ENCODE data around the gene SLC16A6.

- TF ChIP-seq TCF7L2 (IDR thresholded peaks at IDR 0.05; ENCODE audit: borderline replicate concordance, extremely low read depth, insufficient read depth, insufficient read length) (no peak), ZBTB33 (IDR thresholded peaks at IDR 0.05; ENCODE audit: extremely low read depth, insufficient replicate concordance, low read length) (no peak), ATF3 (IDR thresholded peaks at IDR 0.05) (no peak), RAD21 (IDR thresholded peaks at IDR 0.05; ENCODE audit: low read depth) (no peak), JUND (IDR thresholded peaks at IDR 0.05) (no peak), POLR2A (IDR thresholded peaks at IDR 0.05; ENCODE audit: borderline replicate concordance, extremely low read depth, insufficient read depth, insufficient read length) (no peak), ZFX (IDR thresholded peaks at IDR 0.05) (no peak), EZH2 (IDR thresholded peaks at IDR 0.05) (no peak)
- TF ChIP-seq, protein P1, sequence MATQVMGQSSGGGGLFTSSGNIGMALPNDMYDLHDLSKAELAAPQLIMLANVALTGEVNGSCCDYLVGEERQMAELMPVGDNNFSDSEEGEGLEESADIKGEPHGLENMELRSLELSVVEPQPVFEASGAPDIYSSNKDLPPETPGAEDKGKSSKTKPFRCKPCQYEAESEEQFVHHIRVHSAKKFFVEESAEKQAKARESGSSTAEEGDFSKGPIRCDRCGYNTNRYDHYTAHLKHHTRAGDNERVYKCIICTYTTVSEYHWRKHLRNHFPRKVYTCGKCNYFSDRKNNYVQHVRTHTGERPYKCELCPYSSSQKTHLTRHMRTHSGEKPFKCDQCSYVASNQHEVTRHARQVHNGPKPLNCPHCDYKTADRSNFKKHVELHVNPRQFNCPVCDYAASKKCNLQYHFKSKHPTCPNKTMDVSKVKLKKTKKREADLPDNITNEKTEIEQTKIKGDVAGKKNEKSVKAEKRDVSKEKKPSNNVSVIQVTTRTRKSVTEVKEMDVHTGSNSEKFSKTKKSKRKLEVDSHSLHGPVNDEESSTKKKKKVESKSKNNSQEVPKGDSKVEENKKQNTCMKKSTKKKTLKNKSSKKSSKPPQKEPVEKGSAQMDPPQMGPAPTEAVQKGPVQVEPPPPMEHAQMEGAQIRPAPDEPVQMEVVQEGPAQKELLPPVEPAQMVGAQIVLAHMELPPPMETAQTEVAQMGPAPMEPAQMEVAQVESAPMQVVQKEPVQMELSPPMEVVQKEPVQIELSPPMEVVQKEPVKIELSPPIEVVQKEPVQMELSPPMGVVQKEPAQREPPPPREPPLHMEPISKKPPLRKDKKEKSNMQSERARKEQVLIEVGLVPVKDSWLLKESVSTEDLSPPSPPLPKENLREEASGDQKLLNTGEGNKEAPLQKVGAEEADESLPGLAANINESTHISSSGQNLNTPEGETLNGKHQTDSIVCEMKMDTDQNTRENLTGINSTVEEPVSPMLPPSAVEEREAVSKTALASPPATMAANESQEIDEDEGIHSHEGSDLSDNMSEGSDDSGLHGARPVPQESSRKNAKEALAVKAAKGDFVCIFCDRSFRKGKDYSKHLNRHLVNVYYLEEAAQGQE (IDR thresholded peaks at IDR 0.05; ENCODE audit: low read depth), result no peak
- TF ChIP-seq, protein P2, sequence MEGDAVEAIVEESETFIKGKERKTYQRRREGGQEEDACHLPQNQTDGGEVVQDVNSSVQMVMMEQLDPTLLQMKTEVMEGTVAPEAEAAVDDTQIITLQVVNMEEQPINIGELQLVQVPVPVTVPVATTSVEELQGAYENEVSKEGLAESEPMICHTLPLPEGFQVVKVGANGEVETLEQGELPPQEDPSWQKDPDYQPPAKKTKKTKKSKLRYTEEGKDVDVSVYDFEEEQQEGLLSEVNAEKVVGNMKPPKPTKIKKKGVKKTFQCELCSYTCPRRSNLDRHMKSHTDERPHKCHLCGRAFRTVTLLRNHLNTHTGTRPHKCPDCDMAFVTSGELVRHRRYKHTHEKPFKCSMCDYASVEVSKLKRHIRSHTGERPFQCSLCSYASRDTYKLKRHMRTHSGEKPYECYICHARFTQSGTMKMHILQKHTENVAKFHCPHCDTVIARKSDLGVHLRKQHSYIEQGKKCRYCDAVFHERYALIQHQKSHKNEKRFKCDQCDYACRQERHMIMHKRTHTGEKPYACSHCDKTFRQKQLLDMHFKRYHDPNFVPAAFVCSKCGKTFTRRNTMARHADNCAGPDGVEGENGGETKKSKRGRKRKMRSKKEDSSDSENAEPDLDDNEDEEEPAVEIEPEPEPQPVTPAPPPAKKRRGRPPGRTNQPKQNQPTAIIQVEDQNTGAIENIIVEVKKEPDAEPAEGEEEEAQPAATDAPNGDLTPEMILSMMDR (IDR thresholded peaks at IDR 0.05 in 2 of 3, conservative IDR thresholded peaks at IDR 0.05 in 1 of 3; ENCODE audit: borderline replicate concordance in 1 of 3, insufficient read depth in 1 of 3, low read depth in 2 of 3, low read length in 2 of 3), result no peak
Observed at GRCh38 chr17:68320311-68320865, 29.5 kb upstream of the SLC16A6 start.
